WTC11 (cell line): ENCODE results near the gene OCEL1.

Experiments used
- ELF4 ChIP-seq: sonication (generic); formaldehyde crosslinking; IDR thresholded peaks from 2 replicates; pipeline ENCODE4 v1.8.1; 2022; ENCODE audit warnings: low read depth, mild to moderate bottlenecking, moderate library complexity, missing genetic modification reagents
- ETV6 ChIP-seq: sonication (generic); formaldehyde crosslinking; IDR thresholded peaks from 2 replicates; pipeline ENCODE4 v1.8.1; 2022; ENCODE audit warnings: mild to moderate bottlenecking, missing genetic modification reagents
- FOXJ3 ChIP-seq: sonication (generic); formaldehyde crosslinking; IDR thresholded peaks from 2 replicates; pipeline ENCODE4 v1.9.0; 2021; ENCODE audit warnings: missing genetic modification reagents, mild to moderate bottlenecking, borderline replicate concordance
- ZNF416 ChIP-seq: fragments of 250-450 bp; sonication (Bioruptor Pico); IDR thresholded peaks from 2 replicates; pipeline ENCODE4 v1.9.0; 2021; ENCODE audit warnings: mild to moderate bottlenecking, inconsistent platforms
- TF ChIP-seq, protein P1 (sequence below): sonication (generic); formaldehyde crosslinking; IDR thresholded peaks from 2 replicates; pipeline ENCODE4 v1.8.1; 2022; ENCODE audit warnings: mild to moderate bottlenecking, moderate library complexity, missing genetic modification reagents
- TF ChIP-seq, protein P2 (sequence below): fragments of 200-600 bp; IDR thresholded peaks from 2 replicates; pipeline ENCODE4 v1.8.0; 2022; ENCODE audit warnings: antibody characterized with exemption

DNA sequence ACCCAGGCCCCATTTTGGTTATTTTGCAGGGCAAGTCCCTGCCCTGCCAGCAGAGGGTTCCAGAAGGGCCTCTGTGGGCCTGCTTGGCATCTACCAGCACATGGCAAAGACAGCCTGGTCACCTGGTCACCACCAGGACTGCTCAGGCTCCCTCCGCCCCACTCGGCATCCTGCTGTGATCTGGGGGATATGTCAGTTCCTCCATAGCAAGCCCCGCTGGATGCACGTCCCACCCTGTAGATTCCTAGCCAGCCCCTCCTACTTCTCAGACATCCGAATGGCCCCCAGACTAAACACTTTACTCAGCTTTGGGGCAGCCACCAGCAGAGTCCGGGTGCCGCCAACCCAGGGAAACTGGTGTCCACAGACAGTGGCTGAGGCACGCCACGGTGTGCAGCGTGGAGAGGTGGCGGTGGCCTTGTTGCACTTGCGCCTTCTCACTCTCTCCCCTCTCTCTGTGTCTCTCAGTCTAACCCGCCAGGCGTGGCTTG, 42.7 kb upstream of the OCEL1 start:
- TF ChIP-seq ZNF416 (CRISPR knock-in tag) (no peak), ETV6 (CRISPR knock-in tag) (no peak), ELF4 (no peak), FOXJ3 (CRISPR knock-in tag) (no peak)
- TF ChIP-seq, protein P1, sequence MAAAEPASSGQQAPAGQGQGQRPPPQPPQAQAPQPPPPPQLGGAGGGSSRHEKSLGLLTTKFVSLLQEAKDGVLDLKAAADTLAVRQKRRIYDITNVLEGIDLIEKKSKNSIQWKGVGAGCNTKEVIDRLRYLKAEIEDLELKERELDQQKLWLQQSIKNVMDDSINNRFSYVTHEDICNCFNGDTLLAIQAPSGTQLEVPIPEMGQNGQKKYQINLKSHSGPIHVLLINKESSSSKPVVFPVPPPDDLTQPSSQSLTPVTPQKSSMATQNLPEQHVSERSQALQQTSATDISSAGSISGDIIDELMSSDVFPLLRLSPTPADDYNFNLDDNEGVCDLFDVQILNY (CRISPR knock-in tag), result no peak
- TF ChIP-seq, protein P2, sequence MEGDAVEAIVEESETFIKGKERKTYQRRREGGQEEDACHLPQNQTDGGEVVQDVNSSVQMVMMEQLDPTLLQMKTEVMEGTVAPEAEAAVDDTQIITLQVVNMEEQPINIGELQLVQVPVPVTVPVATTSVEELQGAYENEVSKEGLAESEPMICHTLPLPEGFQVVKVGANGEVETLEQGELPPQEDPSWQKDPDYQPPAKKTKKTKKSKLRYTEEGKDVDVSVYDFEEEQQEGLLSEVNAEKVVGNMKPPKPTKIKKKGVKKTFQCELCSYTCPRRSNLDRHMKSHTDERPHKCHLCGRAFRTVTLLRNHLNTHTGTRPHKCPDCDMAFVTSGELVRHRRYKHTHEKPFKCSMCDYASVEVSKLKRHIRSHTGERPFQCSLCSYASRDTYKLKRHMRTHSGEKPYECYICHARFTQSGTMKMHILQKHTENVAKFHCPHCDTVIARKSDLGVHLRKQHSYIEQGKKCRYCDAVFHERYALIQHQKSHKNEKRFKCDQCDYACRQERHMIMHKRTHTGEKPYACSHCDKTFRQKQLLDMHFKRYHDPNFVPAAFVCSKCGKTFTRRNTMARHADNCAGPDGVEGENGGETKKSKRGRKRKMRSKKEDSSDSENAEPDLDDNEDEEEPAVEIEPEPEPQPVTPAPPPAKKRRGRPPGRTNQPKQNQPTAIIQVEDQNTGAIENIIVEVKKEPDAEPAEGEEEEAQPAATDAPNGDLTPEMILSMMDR, result no peak
